Left ventricle myocardium inferior (tissue), 1 donor: Measurements from ENCODE around the gene RCOR3. TPM values are rescaled to one million over a fixed set of nuclear protein-coding genes. Genes with fewer than 3 reads are reported as not detected.

Experiments
- DNase-seq: peaks from one replicate; pipeline ENCODE4 v3.0.0-alpha.2; 2020
- H3K27ac ChIP-seq: fragments of 200-600 bp; replicated peaks from 2 replicates; pipeline ENCODE4 v1.8.0; 2021
- H3K27me3 ChIP-seq: fragments of 200-600 bp; 2 replicates; pipeline ENCODE4 v1.8.0; 2021; ENCODE audit warnings: low read depth
- H3K36me3 ChIP-seq: fragments of 200-600 bp; 2 replicates; pipeline ENCODE4 v1.8.0; 2021
- H3K4me1 ChIP-seq: fragments of 200-600 bp; 2 replicates; pipeline ENCODE4 v1.8.0; 2021
- H3K4me3 ChIP-seq: fragments of 200-600 bp; 2 replicates; pipeline ENCODE4 v1.8.0; 2021; ENCODE audit warnings: mild to moderate bottlenecking, moderate library complexity
- H3K9me3 ChIP-seq: fragments of 200-600 bp; replicated peaks from 2 replicates; pipeline ENCODE4 v1.8.0; 2021
- intact Hi-C: fragments of 100-400 bp; cut with micrococcal nuclease; formaldehyde crosslinking; loops from one replicate; pipeline ENCODE4 v1.11.0; 2022
- total RNA-seq: library from RNA; stranded (reverse); fragmentation: NEBNext Ultra II Directional; extraction: Animal tissue kit (Norgen Biotek cat#: 25700); gene quantifications from one replicate; pipeline ENCODE4 v1.2.1, GENCODE V29; 2021
- TF ChIP-seq, protein P1 (sequence below): fragments of 200-600 bp; IDR thresholded peaks from 2 replicates; pipeline ENCODE4 v1.8.0; 2021; ENCODE audit warnings: antibody characterized with exemption, mild to moderate bottlenecking, borderline replicate concordance
- donor health status: DM: no; HTN: yes; CAD: no; lungs with severe emphysema.

Gene RCOR3
- total RNA-seq, 1 donor from 2014 or later, result 48.3 TPM

GRCh38 chr1:211328866-211329475 lies 69.8 kb downstream of the RCOR3 start:
- no peaks in the 10 kb centered on the region for H3K36me3 ChIP-seq
- no peaks in the 10 kb centered on the region for H3K27me3 ChIP-seq
- no peak overlapping the region for H3K27ac ChIP-seq
- DNase-seq, result no peak
- no peak overlapping the region for H3K4me3 ChIP-seq
- intact Hi-C loops, result no loop called here
- peaks cover 34% of the 10 kb centered on the region for H3K4me1 ChIP-seq
- TF ChIP-seq, protein P1, sequence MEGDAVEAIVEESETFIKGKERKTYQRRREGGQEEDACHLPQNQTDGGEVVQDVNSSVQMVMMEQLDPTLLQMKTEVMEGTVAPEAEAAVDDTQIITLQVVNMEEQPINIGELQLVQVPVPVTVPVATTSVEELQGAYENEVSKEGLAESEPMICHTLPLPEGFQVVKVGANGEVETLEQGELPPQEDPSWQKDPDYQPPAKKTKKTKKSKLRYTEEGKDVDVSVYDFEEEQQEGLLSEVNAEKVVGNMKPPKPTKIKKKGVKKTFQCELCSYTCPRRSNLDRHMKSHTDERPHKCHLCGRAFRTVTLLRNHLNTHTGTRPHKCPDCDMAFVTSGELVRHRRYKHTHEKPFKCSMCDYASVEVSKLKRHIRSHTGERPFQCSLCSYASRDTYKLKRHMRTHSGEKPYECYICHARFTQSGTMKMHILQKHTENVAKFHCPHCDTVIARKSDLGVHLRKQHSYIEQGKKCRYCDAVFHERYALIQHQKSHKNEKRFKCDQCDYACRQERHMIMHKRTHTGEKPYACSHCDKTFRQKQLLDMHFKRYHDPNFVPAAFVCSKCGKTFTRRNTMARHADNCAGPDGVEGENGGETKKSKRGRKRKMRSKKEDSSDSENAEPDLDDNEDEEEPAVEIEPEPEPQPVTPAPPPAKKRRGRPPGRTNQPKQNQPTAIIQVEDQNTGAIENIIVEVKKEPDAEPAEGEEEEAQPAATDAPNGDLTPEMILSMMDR, result no peak
- H3K9me3 ChIP-seq, result no peaks in the 10 kb centered on the region

- H3K27ac ChIP-seq, result no peak overlapping the region
- no peak overlapping the region for H3K4me3 ChIP-seq
Measured at GRCh38 chr1:211329764-211330201, 70.6 kb downstream of the RCOR3 start.

GRCh38 chr1:211330282-211330936 lies 71.2 kb downstream of the RCOR3 start:
- DNase-seq, result no peak
- intact Hi-C loops, result no loop called here
- TF ChIP-seq, protein P1, result no peak
- H3K4me3 ChIP-seq, result no peak overlapping the region
- no peaks in the 10 kb centered on the region for H3K27me3 ChIP-seq
- H3K4me1 ChIP-seq, result peaks cover 34% of the 10 kb centered on the region
- H3K9me3 ChIP-seq, result no peaks in the 10 kb centered on the region
- H3K27ac ChIP-seq, result no peak overlapping the region
- no peaks in the 10 kb centered on the region for H3K36me3 ChIP-seq

More at GRCh38 chr1:211329764-211330201, 70.6 kb downstream of the RCOR3 start:
- Histone ChIP-seq H3K36me3 (no peaks in the 10 kb centered on the region), H3K4me1 (peaks cover 34% of the 10 kb centered on the region), H3K9me3 (no peaks in the 10 kb centered on the region), H3K27me3 (no peaks in the 10 kb centered on the region)
- DNase-seq, result no peak
- TF ChIP-seq, protein P1, result no peak
- intact Hi-C loops, result no loop called here

DNA sequence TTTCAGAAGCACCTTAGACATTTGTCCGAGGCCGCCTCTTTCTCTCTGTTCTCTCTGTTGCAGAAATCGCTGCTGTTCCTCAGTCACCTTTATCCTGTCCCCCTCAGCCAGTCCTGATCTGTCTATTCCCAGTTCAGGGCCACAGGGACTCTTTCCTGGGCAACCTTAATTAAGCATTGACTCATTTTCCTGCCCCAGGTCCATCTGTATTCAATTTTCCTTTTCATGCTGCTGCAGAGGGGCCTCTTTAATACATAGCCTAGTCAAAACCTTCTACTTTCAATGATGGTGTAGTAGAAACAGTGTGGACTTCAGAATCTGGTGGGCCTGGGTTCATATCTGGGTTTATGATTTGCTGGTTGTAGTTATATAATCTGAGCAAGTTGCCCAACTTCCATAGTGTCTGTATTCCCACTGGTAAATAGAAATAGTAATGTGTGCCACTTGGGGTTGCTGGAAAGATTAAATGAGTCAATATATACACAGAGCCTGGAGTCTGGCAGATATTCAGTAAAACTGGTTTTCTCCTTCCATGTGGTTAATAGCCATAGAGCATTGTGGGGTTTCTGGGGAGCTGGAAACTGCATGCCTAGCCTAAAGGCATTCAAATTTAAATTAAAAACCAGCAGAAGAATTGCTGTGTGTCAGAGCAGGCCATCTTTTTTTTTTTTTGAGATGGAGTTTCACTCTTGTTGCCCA lies 72.0 kb downstream of the RCOR3 start:
- H3K4me3 ChIP-seq, result no peak overlapping the region
- no peak for DNase-seq
- no peaks in the 10 kb centered on the region for H3K36me3 ChIP-seq
- H3K27me3 ChIP-seq, result no peaks in the 10 kb centered on the region
- TF ChIP-seq, protein P1, result no peak
- H3K4me1 ChIP-seq, result peaks cover 37% of the 10 kb centered on the region
- no peaks in the 10 kb centered on the region for H3K9me3 ChIP-seq
- intact Hi-C loops, result no loop called here
- no peak overlapping the region for H3K27ac ChIP-seq

DNA sequence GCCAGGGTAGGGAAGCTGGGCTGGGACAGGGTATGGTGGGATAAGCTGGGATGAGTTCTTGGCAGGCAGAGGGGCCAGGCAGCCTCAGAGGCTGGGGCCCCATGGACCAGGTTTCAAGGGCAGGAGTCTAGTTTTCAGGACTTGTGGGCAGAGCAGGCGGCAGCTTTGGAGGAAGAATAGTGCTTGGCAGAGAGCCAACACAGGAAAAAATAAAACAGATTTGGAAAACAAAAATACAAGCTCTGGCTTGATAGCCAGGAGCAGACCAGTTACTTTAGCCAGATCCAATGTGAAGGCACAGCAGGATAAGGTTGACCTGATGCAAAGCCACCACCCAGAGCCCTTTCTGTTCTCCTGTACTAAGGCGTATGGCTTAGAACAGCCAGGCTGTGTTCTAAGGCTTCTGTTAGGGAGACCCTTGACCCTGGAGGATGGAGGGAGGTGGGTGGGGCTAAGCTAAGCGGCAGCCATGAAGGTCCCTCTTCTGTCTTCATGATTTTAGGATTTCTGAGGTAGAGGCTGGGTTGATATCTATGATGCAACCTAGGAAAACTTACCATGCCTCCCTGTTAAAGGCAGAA lies 73.0 kb downstream of the RCOR3 start:
- intact Hi-C loops, result no loop called here
- no peaks in the 10 kb centered on the region for H3K9me3 ChIP-seq
- peaks cover 30% of the 10 kb centered on the region for H3K4me1 ChIP-seq
- DNase-seq, result no peak
- TF ChIP-seq, protein P1, result no peak
- no peak overlapping the region for H3K4me3 ChIP-seq
- H3K27ac ChIP-seq, result no peak overlapping the region
- no peaks in the 10 kb centered on the region for H3K27me3 ChIP-seq
- no peaks in the 10 kb centered on the region for H3K36me3 ChIP-seq
